OCI-LY3 (cell line): ENCODE results near the gene MAGI1.

Experiments used
- H2AFZ ChIP-seq: fragments of 200-600, 300-600 bp; shearing (Covaris generic); 2 replicates; pipeline ENCODE4 v1.6.0; 2014; ENCODE audit warnings: antibody characterized with exemption, low read depth, low read length
- H3K27ac ChIP-seq: fragments of 200-600, 300-600 bp; sonication (generic); 2 replicates; pipeline ENCODE4 v1.5.1; 2014; ENCODE audit warnings: mild to moderate bottlenecking, low read length, moderate library complexity, mixed read lengths
- H3K27me3 ChIP-seq: fragments of 200-600, 300-600 bp; sonication (generic); 2 replicates; pipeline ENCODE4 v1.6.1; 2014; ENCODE audit warnings: low read depth, low read length, mixed read lengths
- H3K36me3 ChIP-seq: fragments of 200-600, 300-600 bp; sonication (generic); replicated peaks from 2 replicates; pipeline ENCODE3; 2014; ENCODE audit warnings: low read depth, low read length, mixed read lengths
- H3K4me1 ChIP-seq: fragments of 300-600, 200-600 bp; sonication (generic); 2 replicates; pipeline ENCODE4 v1.6.1; 2014; ENCODE audit warnings: low read length, mixed read lengths
- H3K4me2 ChIP-seq: fragments of 200-600, 300-600 bp; sonication (generic); 2 replicates; pipeline ENCODE4 v1.6.1; 2014; ENCODE audit warnings: low read length, mixed read lengths
- H3K4me3 ChIP-seq: fragments of 300-600, 200-600 bp; sonication (generic); 2 replicates; pipeline ENCODE4 v1.5.1; 2014; ENCODE audit warnings: antibody characterized with exemption, mild to moderate bottlenecking, low read length, moderate library complexity
- H3K79me2 ChIP-seq: fragments of 300-600, 200-600 bp; shearing (Covaris generic); 2 replicates; pipeline ENCODE4 v1.6.1; 2014; ENCODE audit warnings: mild to moderate bottlenecking, low read length, mixed read lengths
- H3K9ac ChIP-seq: fragments of 300-600, 200-600 bp; shearing (Covaris generic); 2 replicates; pipeline ENCODE4 v1.6.0; 2014; ENCODE audit warnings: mild to moderate bottlenecking, low read length, moderate library complexity
- H3K9me3 ChIP-seq: fragments of 200-600, 300-600 bp; shearing (Covaris generic); 2 replicates; pipeline ENCODE4 v1.6.1; 2014; ENCODE audit warnings: low read length, mixed read lengths; ENCODE audit not compliant: insufficient read depth
- H4K20me1 ChIP-seq: fragments of 200-600, 300-600 bp; sonication (generic); 2 replicates; pipeline ENCODE4 v1.6.1; 2016; ENCODE audit warnings: low read length, mixed read lengths; ENCODE audit not compliant: insufficient read depth
- CTCF ChIP-seq: fragments of 200-600, 300-600 bp; sonication (generic); IDR thresholded peaks from 2 replicates; pipeline ENCODE4 v1.5.1; 2014; ENCODE audit warnings: antibody characterized with exemption, low read length, low read depth
- EZH2phosphoT487 ChIP-seq: fragments of 200-600 bp; shearing (Covaris generic); IDR thresholded peaks from 2 replicates; pipeline ENCODE4 v1.6.1; 2018; ENCODE audit warnings: antibody characterized with exemption, mixed run types, low read depth

Gene MAGI1

GRCh38 chr3:65352951-65353350 lies 685.8 kb downstream of the MAGI1 start:
- Histone ChIP-seq H3K4me1 (no peaks in the 10 kb centered on the region), H3K79me2 (no peaks in the 10 kb centered on the region), H4K20me1 (no peaks in the 10 kb centered on the region), H3K36me3 (no peaks in the 10 kb centered on the region), H2AFZ (no peak overlapping the region), H3K9ac (no peak overlapping the region), H3K27ac (no peak overlapping the region), H3K4me3 (no peak overlapping the region), H3K27me3 (no peaks in the 10 kb centered on the region), H3K4me2 (no peak overlapping the region), H3K9me3 (no peaks in the 10 kb centered on the region)
- TF ChIP-seq CTCF (no peak), EZH2phosphoT487 (no peak)

DNA sequence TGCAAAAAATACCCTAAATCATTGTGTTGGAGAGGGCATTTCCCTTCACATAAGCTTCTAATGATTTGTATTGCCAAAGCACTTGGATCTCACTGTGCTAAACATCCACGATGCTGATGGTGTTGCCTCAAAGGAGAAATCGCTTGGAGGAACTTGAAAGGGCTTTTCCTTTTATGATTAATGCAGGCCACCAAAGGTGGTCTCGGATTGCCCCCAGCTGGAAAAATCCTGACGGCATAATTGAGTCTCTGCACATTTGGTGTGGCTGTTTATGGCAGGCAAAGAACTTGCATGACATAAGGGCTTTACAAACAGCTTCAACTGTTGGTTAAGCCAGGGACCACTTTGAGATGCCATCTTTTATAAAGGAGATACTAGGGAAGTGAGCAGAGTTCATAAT lies 687.0 kb downstream of the MAGI1 start:
- Histone ChIP-seq H3K4me3 (no peak overlapping the region), H3K27me3 (no peaks in the 10 kb centered on the region), H3K27ac (no peak overlapping the region), H3K4me2 (no peak overlapping the region), H3K9me3 (no peaks in the 10 kb centered on the region), H2AFZ (no peak overlapping the region), H3K9ac (no peak overlapping the region), H3K79me2 (no peaks in the 10 kb centered on the region), H3K4me1 (no peaks in the 10 kb centered on the region), H3K36me3 (no peaks in the 10 kb centered on the region), H4K20me1 (no peaks in the 10 kb centered on the region)
- TF ChIP-seq EZH2phosphoT487 (no peak), CTCF (no peak)

GRCh38 chr3:65350801-65351476 lies 687.8 kb downstream of the MAGI1 start:
- TF ChIP-seq EZH2phosphoT487 (no peak), CTCF (no peak)
- H4K20me1 ChIP-seq: no peaks in the 10 kb centered on the region
- no peak overlapping the region for H3K4me3 ChIP-seq
- H3K9me3 ChIP-seq: no peaks in the 10 kb centered on the region
- no peaks in the 10 kb centered on the region for H3K79me2 ChIP-seq
- no peaks in the 10 kb centered on the region for H3K36me3 ChIP-seq
- H3K9ac ChIP-seq: no peak overlapping the region
- no peak overlapping the region for H3K27ac ChIP-seq
- no peaks in the 10 kb centered on the region for H3K27me3 ChIP-seq
- no peak overlapping the region for H3K4me2 ChIP-seq
- no peaks in the 10 kb centered on the region for H3K4me1 ChIP-seq
- H2AFZ ChIP-seq: no peak overlapping the region

DNA sequence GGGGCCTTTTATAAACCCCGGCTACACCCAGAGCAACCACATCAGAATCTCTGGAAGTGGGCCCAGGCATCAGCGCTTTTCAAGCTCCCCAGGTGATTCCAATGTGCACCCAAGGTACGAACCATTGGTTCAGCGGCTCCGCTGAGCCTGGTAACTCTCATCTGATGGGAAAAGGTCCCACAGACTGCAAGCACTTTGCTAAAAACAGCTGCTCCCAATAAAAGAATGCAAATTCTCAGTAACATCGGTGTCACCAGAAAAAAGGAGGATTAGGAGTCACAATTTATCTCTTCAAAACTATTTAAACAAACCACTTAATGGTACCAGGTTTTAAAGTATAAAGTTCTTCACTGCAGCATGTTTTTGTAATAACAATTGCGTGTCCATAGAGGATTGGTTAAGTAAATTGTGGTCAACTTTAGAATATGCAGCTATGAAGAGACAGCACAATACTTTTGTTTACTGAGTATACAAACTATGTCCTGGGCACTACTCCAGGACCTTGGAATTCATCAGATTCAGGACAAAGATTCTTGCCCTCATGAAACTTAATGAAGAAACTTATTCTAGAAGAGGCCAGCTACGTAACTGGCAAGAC lies 690.2 kb downstream of the MAGI1 start:
- H3K79me2 ChIP-seq: no peaks in the 10 kb centered on the region
- no peaks in the 10 kb centered on the region for H3K4me1 ChIP-seq
- H3K4me2 ChIP-seq: no peak overlapping the region
- H3K4me3 ChIP-seq: no peak overlapping the region
- H4K20me1 ChIP-seq: no peaks in the 10 kb centered on the region
- H3K9me3 ChIP-seq: no peaks in the 10 kb centered on the region
- TF ChIP-seq CTCF (no peak), EZH2phosphoT487 (no peak)
- no peak overlapping the region for H2AFZ ChIP-seq
- no peak overlapping the region for H3K27ac ChIP-seq
- no peak overlapping the region for H3K9ac ChIP-seq
- no peaks in the 10 kb centered on the region for H3K27me3 ChIP-seq
- no peaks in the 10 kb centered on the region for H3K36me3 ChIP-seq
